HG03159 (cell line): Measurements from ENCODE around the gene CASKIN1.

Experiments
- ATAC-seq: cut with Tn5 transposase; IDR thresholded peaks from one replicate; pipeline ENCODE4 v1.9.1; 2021; ENCODE audit warnings: mild to moderate bottlenecking, moderate library complexity; ENCODE audit not compliant: unreplicated experiment

The CASKIN1 gene

DNA sequence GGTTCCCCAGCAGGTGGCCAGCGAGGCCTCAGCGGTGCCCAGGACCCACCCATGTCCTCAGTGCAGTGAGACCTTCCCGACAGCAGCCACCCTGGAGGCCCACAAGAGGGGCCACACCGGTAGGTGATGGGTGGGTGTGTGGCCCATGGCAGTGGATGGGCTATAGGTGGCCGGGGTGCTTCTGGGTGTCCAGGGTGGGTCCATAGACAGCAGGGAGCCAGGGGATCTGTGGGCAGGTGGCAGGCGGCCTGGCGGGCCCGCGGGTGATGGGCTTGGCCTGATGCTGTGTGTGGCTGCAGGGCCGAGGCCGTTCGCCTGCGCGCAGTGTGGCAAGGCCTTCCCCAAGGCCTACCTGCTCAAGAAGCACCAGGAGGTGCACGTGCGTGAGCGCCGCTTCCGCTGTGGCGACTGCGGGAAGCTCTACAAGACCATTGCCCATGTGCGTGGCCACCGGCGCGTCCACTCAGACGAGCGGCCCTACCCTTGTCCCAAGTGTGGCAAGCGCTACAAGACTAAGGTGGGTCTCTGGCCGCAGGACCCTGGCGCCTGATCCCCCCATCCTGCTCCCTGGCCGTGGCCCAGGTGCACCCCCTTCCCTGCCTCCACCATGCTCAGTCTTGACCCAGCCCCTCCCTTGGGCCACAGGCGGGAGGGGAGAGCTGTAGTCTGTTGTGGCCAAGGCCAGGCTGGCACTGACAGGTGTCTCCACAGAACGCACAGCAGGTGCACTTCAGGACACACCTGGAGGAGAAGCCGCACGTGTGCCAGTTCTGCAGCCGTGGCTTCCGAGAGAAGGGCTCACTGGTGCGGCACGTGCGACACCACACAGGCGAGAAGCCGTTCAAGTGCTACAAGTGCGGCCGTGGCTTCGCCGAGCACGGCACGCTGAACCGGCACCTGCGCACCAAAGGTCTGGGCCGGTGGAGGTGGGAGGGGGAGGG, 37.7 kb upstream of the CASKIN1 start:
- no peak for ATAC-seq

DNA sequence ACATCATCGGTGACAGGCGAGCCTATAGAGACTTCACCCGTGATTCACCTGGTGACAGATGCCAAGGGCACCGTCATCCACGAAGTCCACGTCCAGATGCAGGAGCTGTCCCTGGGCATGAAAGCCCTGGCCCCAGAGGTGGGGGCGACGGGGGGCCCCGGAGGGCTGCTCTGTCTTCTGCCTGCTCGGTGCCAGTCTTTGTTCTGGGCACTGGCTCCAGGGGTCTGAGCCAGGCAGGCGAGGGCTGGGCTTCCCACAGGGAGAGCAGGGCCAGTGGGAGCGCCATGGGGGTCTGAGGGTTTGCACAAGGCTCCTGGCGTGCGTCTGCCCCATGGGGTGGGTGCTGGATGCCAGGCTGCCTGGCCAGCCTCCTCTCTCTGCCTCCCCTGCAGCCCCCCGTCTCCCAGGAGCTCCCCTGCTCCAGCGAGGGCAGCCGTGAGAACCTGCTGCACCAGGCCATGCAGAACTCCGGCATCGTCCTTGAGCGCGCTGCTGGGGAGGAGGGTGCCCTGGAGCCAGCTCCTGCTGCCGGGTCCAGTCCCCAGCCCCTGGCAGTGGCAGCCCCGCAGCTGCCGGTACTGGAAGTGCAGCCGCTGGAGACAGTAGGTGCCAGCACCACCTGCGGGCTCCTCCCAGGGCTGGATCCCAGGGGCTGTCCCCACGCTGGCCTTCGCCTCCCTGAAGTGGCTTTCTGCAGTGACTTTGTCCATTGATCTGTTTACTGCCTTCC, 36.8 kb upstream of the CASKIN1 start:
- no peak for ATAC-seq

DNA sequence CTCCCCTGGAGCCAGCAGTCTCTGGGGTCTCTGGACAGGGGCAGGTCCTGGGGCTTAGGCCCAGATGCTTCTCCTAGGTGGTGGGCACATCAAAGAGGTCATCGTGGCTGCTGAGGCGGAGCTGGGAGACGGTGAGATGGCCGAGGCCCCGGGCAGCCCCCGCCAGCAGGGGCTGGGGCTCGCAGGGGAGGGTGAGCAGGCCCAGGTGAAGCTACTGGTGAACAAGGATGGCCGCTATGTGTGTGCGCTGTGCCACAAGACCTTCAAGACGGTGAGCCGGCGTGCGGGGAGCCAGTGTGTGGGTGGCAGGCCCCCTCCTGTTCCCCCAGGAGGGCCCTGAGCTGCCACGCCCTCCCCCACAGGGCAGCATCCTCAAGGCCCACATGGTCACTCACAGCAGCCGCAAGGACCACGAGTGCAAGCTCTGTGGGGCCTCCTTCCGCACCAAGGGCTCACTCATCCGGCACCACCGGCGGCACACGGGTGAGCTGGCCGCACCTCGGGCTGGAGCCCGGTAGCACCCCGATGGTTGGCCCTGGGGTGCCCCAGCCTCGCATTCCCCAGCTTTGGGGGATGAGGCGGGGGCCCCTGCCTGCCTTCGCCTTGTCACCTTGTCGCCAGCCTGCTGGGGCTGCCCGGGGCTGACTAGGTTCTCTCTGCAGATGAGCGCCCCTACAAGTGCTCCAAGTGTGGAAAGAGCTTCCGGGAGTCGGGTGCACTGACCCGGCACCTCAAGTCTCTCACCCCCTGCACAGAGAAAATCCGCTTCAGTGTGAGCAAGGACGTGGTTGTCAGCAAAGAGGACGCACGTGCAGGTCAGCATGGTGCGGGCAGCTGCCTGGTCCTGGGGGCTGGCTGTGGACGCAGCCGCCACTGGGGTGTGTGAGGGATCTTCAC, 35.9 kb upstream of the CASKIN1 start:
- no peak for ATAC-seq

DNA sequence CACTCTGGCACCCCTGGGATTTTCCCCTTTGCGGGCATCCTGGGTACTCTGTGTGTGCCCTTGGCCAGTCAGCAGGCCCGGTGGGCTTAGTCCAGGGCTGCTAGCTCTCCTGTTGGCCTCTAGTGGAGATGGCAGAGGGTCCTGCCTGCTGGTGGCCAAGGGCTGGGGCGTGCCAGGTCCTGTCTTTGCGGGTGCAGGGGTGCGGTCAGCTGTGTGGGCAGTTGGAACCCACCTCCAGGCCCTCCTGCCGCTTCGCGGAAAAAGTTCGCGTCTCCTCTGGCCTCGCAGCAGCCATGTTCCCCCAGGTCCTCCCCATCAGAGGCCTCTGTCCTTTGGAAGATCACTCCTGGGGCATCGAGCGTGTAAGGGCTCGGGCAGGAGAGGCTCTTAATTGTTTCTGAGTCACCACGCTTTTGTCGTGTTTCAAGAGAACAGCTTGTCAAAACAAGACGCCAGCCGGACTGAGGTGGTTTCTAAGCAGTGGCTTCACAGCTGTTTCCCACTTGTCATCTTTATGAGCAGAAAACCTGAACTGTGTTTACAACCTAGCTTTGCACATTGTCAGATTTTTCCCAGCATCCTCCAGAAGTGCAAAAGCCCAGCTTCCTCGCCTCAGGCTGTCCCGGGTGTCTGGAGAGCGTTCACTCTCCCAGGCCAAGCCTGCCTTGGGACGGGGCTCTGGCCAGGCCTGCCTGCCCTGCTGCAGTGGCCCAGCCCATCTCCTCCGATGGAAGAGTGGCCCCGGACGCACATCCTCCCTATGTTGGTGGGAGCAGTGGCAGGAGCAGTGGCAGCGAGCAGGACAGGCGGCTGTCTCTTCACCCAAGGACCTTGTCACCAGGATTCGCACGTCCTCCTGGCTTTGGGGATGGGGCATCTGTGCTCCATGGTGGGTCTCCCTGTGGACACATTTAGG, 34.9 kb upstream of the CASKIN1 start:
- ATAC-seq, result no peak

DNA sequence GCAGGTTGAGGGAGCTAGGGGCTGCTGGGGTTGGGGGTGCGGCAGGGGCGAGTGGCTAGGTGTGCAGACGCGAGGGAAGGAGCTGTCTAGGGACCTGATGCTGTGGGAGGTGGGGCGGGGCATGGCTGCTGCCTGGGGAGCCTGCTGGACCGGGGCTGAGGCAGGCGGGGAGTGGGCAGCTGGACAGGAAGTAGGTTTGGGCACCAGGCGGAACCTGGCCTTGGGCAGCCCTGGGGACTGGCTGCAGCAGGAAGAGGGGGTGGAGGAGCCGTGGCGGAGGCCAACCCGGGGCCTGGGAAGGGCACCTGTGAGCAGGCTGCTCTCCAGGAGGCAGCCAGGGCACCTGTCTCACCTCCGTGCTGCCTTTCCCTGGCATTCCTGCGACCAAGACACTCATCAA, 34.0 kb upstream of the CASKIN1 start:
- ATAC-seq, result no peak

DNA sequence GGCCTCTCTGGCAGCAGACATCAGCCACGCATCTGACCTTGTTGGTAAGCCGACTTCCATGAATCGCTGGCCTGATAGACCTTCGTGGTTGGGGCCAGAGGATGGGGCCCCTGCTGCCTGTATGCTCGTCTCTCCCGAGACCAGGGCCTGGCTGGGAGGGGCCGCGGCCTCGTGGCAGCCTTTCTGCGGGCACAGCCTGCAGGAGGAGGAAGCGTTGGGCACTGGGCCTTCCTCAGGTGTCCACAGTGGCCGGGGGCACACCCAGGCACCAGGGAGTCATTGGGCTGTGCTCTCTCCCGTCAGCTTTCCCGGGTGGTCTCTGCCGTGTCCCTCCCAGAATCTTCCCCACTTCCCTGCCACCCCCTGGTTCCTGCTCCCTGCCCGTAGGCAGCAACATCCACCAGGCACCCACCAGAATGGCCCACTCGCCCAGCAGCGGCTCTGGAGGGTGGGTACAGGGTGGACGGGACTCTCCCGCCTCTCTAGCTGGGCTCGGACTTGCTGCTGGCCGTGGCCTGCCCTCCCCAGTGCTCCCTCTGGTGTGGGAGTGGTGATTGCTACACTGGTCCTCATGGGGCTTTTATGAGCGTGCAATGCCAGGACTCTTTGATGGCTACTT, 33.3 kb upstream of the CASKIN1 start:
- ATAC-seq, result no peak

DNA sequence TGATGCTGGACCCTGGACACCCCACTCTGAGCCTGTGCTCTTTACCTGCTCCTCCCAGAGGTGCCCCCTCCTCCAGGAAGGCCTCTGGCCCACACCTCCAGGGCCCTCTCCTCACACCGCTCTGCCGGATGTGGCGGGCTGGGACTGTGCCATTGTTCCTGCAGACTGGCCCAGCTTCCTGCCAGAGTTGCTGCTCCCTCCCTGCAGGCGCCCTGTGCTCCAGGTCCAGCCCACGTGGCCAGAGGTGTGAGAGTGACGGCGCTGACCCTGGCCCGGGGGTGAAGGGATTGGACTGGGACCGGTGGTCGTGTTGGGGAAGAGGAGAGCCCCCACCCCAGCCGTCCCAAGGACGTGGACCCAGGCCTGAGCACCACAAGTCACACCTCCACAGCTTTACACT, 32.7 kb upstream of the CASKIN1 start:
- ATAC-seq, result no peak

DNA sequence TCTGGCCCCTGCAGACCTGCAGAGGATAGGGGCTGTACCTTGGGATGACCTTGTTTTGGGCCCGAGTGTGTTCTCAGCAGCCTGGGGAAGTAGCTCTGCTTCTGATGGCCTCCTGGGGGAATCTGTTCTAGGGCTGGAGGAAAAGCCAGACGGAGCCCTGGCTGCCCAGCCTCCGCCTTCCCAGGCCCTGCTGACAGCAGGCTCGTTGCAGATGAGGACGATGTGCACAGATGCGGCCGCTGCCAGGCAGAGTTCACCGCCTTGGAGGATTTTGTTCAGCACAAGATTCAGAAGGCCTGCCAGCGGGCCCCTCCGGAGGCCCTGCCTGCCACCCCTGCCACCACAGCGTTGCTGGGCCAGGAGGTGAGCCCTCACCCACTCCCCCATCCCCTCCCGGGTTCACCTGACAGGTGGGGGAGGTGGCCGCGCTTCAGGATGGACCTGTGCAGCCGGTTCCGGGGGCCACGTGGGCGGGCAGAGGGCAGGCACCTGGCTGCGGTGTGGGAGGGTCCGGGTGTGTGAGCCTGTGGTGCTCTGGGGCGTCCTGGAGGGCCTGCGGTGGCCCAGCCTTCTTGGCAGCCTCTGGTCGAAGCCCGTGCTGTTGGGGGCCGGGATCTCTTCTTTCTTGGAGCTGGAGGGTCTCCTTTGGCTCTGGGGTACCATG, 31.9 kb upstream of the CASKIN1 start:
- no peak for ATAC-seq

DNA sequence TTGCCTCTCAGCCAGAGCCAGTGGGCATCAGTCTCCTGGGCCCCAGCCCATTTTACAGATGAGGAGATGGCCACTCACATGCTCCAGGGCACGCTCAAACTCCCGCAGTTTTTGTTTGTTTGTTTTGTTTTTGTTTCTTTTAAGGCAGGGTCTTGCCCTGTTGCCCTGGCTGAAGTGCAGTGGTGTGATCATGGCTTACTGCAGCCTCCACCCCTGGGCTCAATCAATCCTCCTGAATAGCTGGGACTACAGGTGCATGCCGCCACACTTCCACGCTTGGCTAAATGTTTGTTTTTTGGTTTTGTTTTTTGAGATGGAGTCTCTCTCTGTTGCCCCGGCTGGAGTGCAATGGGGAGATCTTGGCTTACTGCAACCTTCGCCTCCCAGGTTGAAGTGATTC, 30.5 kb upstream of the CASKIN1 start:
- ATAC-seq, result no peak

DNA sequence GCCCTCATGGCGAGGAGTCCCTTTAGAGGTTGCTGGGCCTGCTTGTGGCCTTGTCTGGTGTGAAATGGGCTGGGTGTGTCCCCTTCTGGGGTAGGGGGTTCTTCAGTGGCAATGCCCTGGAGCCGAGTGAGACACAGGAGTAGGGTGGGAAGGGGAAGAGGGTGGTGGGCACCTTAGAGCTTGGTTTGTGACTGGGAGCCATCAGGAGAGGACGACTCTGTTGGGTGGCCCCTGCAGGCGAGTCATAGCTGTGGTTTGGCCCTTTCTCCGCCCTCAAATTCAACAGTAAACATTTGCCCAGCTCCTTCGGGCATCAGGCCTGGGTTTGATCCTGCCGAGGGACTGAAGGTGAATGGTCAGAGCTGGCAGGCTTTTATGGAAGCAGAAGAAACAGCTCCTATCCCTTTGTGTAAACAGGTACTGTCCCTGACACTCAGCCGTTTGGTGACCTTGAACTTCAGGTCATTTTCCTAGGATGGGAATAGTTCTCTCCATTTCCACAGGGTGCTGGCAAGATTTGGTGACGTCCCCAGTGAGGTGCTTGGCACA, 29.9 kb upstream of the CASKIN1 start:
- ATAC-seq, result no peak

DNA sequence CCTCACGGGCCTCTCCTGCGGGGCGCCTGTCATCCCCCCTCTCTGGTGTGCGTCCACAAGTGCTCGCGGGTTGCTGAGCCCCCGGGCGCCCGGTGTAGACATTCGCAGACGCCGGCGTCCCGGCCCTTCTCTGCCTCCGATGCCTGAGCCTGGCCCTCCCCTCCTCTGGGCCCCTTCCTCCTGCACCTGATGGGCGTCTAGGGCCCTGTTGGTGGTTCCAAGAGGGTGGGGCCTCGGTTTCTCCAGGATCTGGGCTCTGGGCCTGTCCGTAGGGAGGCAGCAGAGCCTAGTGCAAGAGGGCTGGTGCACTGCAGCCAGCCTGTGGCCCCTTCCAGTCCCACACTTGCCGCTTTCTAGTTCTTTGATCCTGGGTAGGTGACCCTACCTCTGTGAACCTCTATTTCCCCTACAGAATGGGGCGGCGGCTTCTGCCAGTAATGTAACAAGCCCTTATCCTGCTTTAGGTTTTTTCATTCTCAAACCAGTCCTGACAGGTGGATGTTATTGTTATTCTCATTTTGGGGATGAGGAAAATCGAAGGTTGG, 27.6 kb upstream of the CASKIN1 start:
- peak; percentile 12 for ATAC-seq

DNA sequence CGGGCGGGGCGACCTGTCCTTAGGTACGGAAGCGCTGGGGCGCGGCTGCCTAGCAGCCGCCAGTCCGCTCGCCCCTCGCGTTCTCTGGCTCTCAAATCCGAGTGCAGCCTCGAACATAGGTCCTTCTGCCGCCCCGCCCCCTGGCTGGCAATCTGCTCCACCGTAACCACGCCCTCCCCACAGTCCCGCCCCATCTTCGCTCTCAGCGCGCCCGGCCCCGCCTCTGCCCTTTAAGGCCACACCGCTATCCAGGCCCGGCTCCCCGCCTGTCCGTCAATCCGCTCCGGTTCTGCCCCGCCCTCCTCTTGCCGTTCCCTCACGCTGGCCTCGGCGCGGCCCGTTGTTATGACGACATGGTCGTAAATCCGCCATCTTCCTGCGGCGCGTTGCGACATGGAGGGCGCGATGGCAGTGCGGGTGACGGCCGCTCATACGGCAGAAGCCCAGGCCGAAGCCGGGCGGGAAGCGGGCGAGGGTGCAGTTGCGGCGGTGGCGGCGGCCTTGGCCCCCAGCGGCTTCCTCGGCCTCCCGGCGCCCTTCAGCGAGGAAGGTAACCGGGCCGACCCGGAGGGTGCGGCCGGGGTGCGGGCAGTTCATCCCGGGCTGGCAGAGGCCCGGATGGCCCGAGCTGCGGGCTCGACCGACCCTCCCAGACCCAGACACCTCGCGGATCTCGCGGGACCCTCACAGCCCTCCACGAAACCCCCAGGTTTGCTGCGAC, 27.0 kb upstream of the CASKIN1 start, which contains the start of gene E4F1:
Gene E4F1 (plus strand): TSS at position 371 of the 721 bp plus-strand sequence. CDS start 23 bp downstream, at position 394.
- peak; percentile 95 for ATAC-seq

DNA sequence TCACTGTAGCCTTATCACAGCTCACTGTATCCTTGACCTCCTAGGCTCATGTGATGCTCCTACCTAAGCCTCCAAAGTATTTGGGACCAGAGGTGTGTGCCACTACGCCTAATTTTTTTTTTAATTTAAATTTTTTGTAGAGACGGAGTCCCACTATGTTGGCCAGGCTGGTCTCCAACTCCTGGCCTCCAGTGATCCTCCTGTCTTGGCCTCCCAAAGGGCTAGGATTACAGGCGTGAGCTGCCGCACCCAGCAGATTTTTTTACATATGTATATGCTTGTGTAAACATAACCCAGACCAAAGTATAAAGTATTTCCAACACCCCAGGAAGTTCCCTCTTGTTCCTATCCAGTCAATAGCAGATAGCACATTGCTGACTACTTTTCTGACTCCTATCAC, 19.9 kb upstream of the CASKIN1 start:
- no peak for ATAC-seq

DNA sequence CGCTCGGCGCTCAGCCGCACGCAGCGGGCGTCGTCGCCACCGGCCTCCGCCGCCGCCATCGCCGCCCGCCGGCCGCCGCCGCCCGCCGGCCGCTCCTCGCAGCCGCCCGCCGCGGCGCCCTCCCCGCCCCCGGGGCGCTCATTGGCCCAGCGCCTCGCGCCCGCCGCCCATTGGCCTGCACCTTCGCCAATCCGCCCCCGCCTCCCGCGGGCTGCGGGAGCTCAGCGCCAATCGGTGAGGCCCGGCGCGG, 18.2 kb upstream of the CASKIN1 start, which contains the start of gene PGP:
Gene PGP (minus strand): TSS at position 122 of the 250 bp plus-strand sequence. CDS start 63 bp downstream, at position 59.
- peak; percentile 89 for ATAC-seq

DNA sequence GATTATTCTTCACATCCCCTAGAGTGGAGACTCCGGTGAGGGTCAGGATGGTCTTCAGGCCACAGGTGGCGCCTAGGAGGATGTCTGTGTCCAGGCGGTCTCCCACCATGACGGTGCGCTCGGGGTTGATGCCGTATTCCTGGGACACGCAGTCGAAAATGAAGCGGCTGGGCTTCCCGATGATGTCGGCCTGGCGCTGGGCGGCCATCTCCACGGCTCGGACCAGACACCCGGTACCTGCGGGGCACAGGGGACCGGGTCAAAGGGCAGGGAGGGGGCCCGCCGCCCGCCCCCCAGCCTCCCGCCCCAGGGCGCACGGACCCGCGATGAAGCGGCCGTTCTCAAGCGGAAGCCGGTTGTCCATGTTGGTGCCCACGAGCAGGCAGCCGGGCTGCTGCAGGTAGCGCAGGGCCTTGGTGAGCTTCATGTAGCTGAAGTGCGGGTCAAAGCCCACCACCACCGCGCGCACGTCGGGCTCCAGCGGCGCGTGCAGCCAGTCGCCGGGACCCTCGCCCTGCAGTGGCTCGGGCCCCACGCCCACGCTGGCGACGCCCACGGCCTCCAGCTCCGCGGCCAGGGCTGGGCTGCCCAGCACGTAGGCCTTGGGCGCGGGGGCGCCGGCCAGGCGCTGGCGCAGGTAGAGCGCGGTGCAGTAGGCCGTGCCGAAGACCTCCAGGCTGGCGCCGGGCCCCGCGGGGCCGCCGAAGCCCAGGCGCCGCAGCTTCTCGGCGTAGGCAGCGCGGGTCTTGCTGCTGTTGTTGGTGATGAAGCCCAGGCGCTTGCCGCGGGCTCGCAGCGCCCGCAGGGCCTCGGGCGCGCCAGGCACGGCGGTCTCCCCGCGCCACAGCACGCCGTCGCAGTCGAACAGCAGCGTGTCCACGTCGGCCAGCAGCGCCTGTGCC, 17.7 kb upstream of the CASKIN1 start:
- no peak for ATAC-seq

DNA sequence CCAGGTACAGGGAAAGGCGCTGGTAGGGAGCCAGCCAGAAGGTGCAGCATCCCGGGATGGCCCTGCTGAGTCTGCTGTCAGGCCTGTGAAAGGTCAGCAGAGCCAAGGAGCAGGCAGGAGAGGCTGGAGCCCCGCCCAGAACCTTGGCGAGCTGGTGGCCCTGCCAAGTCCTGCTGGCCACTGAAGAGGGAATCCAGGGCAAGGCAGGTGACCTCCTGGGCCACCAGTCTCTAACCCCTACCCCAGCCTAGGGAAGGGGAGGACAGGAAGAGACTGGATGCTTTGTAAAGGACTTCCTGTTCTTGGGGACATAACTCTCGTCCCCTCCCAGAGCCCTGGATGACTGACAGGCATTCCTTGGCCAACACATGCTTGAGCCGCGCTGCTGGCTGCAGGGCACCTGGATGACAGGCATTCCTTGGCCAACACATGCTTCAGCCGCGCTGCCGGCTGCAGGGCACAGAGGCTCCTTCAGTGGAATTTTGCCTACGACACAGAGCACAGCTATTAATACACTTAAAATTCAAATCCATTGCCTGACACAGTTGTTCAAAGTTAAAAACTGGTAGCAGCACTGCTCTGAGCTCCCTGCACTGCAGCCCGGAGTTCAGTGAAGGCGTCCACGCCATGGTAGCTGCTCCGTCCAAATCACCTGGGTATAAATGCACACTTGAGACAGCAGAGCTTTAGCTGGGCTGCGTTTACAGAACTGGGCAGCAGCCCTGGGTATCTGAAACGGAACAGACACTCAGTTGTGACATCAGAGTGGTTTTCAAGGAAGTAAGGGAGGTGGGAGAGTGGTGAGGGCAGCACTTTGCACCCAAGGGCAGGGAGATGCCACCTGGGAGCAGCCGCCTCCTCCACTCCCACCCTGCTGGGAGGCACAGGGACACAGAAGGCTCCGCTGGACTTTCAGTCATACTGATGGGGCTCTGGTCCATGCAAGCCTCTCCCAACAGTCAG, 16.2 kb upstream of the CASKIN1 start:
- ATAC-seq, result no peak
